ENCODE measurements around the gene SEMA3B. TPM values are rescaled to one million over a fixed set of nuclear protein-coding genes. Genes with fewer than 3 reads are reported as not detected.

SEMA3B gene
- total and polyA plus RNA-seq, 2 donors (not counting 3 experiments of a cell fraction or from before 2014, with no cell fraction given), result 1.2 to 1.5 TPM

- no peaks in the 10 kb centered on the region for H3K9me1 ChIP-seq (replicated peaks; ENCODE audit: control insufficient read depth, extremely low read depth, insufficient read depth, low read length)
Measured at GRCh38 chr3:50278123-50278879, 9.4 kb downstream of the SEMA3B start.

DNA sequence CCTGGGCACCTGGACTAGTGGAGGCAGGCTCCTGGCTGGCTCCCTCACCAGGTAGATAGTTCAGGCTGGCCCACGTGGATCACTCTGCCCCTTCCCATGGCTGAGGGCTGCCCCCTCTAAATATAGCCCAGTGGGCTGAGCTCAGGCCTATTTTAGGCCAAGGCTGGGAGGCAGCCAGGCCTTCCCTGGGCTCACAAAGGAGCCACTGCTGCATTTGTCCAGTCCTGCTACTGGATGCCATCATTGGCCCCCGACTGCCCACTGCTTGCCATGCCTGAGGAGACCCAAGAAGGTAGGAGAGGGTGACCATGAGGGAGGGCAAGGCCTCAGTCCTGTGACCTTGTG lies 9.9 kb downstream of the SEMA3B start, which contains the start of gene LSMEM2:
TSS of gene LSMEM2 (plus strand) at position 208 of the 345 bp plus-strand sequence. CDS start at position 235, 27 bp downstream.
- POLR2A ChIA-PET, result no interaction called here

More at GRCh38 chr3:50278123-50278879, 9.4 kb downstream of the SEMA3B start:
- Histone ChIP-seq H3K9me3 (replicated peaks; ENCODE audit: control insufficient read depth, insufficient read depth, low read length) (no peaks in the 10 kb centered on the region), H3K4me1 (ENCODE audit: control insufficient read depth, extremely low read depth, insufficient read depth, low read length) (no peaks in the 10 kb centered on the region), H3K9ac (replicated peaks; ENCODE audit: extremely low read depth, insufficient read depth, low read length) (no peak overlapping the region), H3K4me3 (replicated peaks in 1 of 3; ENCODE audit: insufficient read depth in 1 of 3, low read depth in 1 of 3, low read length in 3 of 3) (no peak overlapping the region), H3K4me2 (ENCODE audit: insufficient read depth, low read length) (no peak overlapping the region), H3K27ac (ENCODE audit: insufficient read depth, low read depth, low read length) (no peak overlapping the region), H3K36me3 (ENCODE audit: control insufficient read depth in 2 of 2, extremely low read depth in 1 of 2, insufficient read depth in 2 of 2, low read length in 2 of 2) (no peaks in the 10 kb centered on the region), H2AFZ (ENCODE audit: low read depth, low read length) (no peak overlapping the region), H3K27me3 (ENCODE audit: control insufficient read depth in 2 of 2, insufficient read depth in 2 of 2, low read length in 2 of 2) (peaks cover 18 to 21% of the 10 kb centered on the region in 2 experiments), H3K79me2 (ENCODE audit: control insufficient read depth, insufficient read depth, low read length) (no peaks in the 10 kb centered on the region), H4K20me1 (replicated peaks; ENCODE audit: control insufficient read depth, extremely low read depth, insufficient read depth, low read length) (no peaks in the 10 kb centered on the region)
- intact Hi-C loops (cut with micrococcal nuclease), result no loop called here
- POLR2A ChIA-PET, result no interaction called here
- BruUV-seq (replicated peaks), result no TSS peak
- CTCF ChIA-PET, result interaction anchor here (1.4 to 1.9 kb wide), 4 partner anchors 14 to 52 kb away, joined by 4 to 9 read pairs (median 6); partner anchors contain the start of genes GNAI2 and IFRD2
- dilution Hi-C loops (cut with MboI; ENCODE audit: extremely low pct_ligation_motif_present, low sequenced_read_pairs), result no loop called here
- no peak for TF ChIP-seq MAX (IDR thresholded peaks at IDR 0.05; ENCODE audit: insufficient read depth, insufficient read length)
- TF ChIP-seq POLR2A (IDR thresholded peaks at IDR 0.05; ENCODE audit: low read depth, low read length), result no peak
- TF ChIP-seq JUN (IDR thresholded peaks at IDR 0.05; ENCODE audit: borderline replicate concordance, insufficient read depth, insufficient read length, low read depth), result no peak
- TF ChIP-seq FOS (IDR thresholded peaks at IDR 0.05; ENCODE audit: borderline replicate concordance, insufficient read depth, low read length), result no peak
- TF ChIP-seq POLR2AphosphoS5 (IDR thresholded peaks at IDR 0.05; ENCODE audit: insufficient read depth, low read depth, low read length), result no peak
- no peak for TF ChIP-seq EZH2 (IDR thresholded peaks at IDR 0.05; ENCODE audit: borderline replicate concordance, low read depth, low read length, severe bottlenecking)
- DNase-seq (ENCODE audit: low read depth, low spot score) (no peak), FAIRE-seq (no peak)

More for the DNA sequence above, 9.9 kb downstream of the SEMA3B start, which contains the start of gene LSMEM2:
- no peak within 1 kb of the TSS for H3K4me2 ChIP-seq (ENCODE audit: insufficient read depth, low read length)
- H3K27ac ChIP-seq (ENCODE audit: insufficient read depth, low read depth, low read length), result no peak within 1 kb of the TSS
- H3K4me1 ChIP-seq (ENCODE audit: control insufficient read depth, extremely low read depth, insufficient read depth, low read length), result no peaks in the 10 kb centered on the region
- peaks cover 18 to 21% of the 10 kb centered on the region in 2 experiments for H3K27me3 ChIP-seq (ENCODE audit: control insufficient read depth in 2 of 2, insufficient read depth in 2 of 2, low read length in 2 of 2)
- FAIRE-seq, result no peak
- no peaks in the 10 kb centered on the region for H3K36me3 ChIP-seq (ENCODE audit: control insufficient read depth in 2 of 2, extremely low read depth in 1 of 2, insufficient read depth in 2 of 2, low read length in 2 of 2)
- H3K9ac ChIP-seq (replicated peaks; ENCODE audit: extremely low read depth, insufficient read depth, low read length), result no peak within 1 kb of the TSS
- H3K9me3 ChIP-seq (replicated peaks; ENCODE audit: control insufficient read depth, insufficient read depth, low read length), result no peaks in the 10 kb centered on the region
- no peaks in the 10 kb centered on the region for H3K79me2 ChIP-seq (ENCODE audit: control insufficient read depth, insufficient read depth, low read length)
- intact Hi-C loops (cut with micrococcal nuclease) (no loop called here), dilution Hi-C loops (cut with MboI; ENCODE audit: extremely low pct_ligation_motif_present, low sequenced_read_pairs) (no loop called here)
- TF ChIP-seq FOS (IDR thresholded peaks at IDR 0.05; ENCODE audit: borderline replicate concordance, insufficient read depth, low read length), result no peak
- no peak for TF ChIP-seq POLR2AphosphoS5 (IDR thresholded peaks at IDR 0.05; ENCODE audit: insufficient read depth, low read depth, low read length)
- no peak for TF ChIP-seq MYC (IDR thresholded peaks at IDR 0.05; ENCODE audit: low read depth, low read length)
- TF ChIP-seq EZH2 (IDR thresholded peaks at IDR 0.05; ENCODE audit: borderline replicate concordance, low read depth, low read length, severe bottlenecking), result no peak
- TF ChIP-seq MAX (IDR thresholded peaks at IDR 0.05; ENCODE audit: insufficient read depth, insufficient read length), result no peak
- TF ChIP-seq POLR2A (IDR thresholded peaks at IDR 0.05; ENCODE audit: low read depth, low read length), result no peak
- TF ChIP-seq GATA2 (IDR thresholded peaks at IDR 0.05; ENCODE audit: insufficient read depth, insufficient read length, low read depth, low read length), result no peak
- TF ChIP-seq CTCF (IDR thresholded peaks at IDR 0.05; ENCODE audit: extremely low read depth in 1 of 2, insufficient read depth in 1 of 2, low read depth in 1 of 2, low read length in 2 of 2), result no peak
- TF ChIP-seq JUN (IDR thresholded peaks at IDR 0.05; ENCODE audit: borderline replicate concordance, insufficient read depth, insufficient read length, low read depth), result no peak
- CTCF ChIA-PET, result interaction anchor here (1.4 to 2.2 kb wide), 6 partner anchors 13 to 85 kb away, joined by 4 to 9 read pairs (median 6); partner anchors contain the start of genes GNAI2 and IFRD2
- H3K9me1 ChIP-seq (replicated peaks; ENCODE audit: control insufficient read depth, extremely low read depth, insufficient read depth, low read length), result no peaks in the 10 kb centered on the region
- H2AFZ ChIP-seq (ENCODE audit: low read depth, low read length), result no peak within 1 kb of the TSS
- BruUV-seq (replicated peaks), result no TSS peak
- H4K20me1 ChIP-seq (replicated peaks; ENCODE audit: control insufficient read depth, extremely low read depth, insufficient read depth, low read length), result no peaks in the 10 kb centered on the region
- DNase-seq (ENCODE audit: low read depth, low spot score), result no peak
- H3K4me3 ChIP-seq (replicated peaks in 1 of 3; ENCODE audit: insufficient read depth in 1 of 3, low read depth in 1 of 3, low read length in 3 of 3), result no peak within 1 kb of the TSS
